ENCODE data around the gene RAPGEF3.

RAPGEF3 gene

GRCh38 chr12:47758834-47759690 is at the start of gene RAPGEF3:
RAPGEF3 (minus strand) TSS chr12:47758880; CDS start chr12:47758556, 324 bp downstream.
- DNase-seq = peak; percentile 44

GRCh38 chr12:47808050-47808449 is 49.4 kb upstream of the RAPGEF3 start:
- peak; percentile 62 for DNase-seq

- no peak for DNase-seq
Measured at GRCh38 chr12:47807338-47807737, 48.7 kb upstream of the RAPGEF3 start.

GRCh38 chr12:47805417-47805816 is 46.7 kb upstream of the RAPGEF3 start:
- DNase-seq = no peak

GRCh38 chr12:47804171-47804570 is 45.5 kb upstream of the RAPGEF3 start:
- DNase-seq = no peak

GRCh38 chr12:47803191-47803875 is 44.7 kb upstream of the RAPGEF3 start:
- no peak for DNase-seq

GRCh38 chr12:47802312-47802711 is 43.6 kb upstream of the RAPGEF3 start:
- no peak for DNase-seq

GRCh38 chr12:47801904-47802246 is 43.2 kb upstream of the RAPGEF3 start:
- no peak for DNase-seq

GRCh38 chr12:47801170-47801903 is 42.7 kb upstream of the RAPGEF3 start:
- DNase-seq = no peak

GRCh38 chr12:47800582-47800981 is 41.9 kb upstream of the RAPGEF3 start:
- no peak for DNase-seq

- no peak for DNase-seq
Measured at GRCh38 chr12:47799357-47799955, 40.8 kb upstream of the RAPGEF3 start.

- DNase-seq = no peak
Measured at GRCh38 chr12:47798382-47798948, 39.8 kb upstream of the RAPGEF3 start.

GRCh38 chr12:47797441-47797840 is 38.8 kb upstream of the RAPGEF3 start:
- no peak for DNase-seq

GRCh38 chr12:47795814-47796411 is 37.2 kb upstream of the RAPGEF3 start:
- DNase-seq = no peak

- no peak for DNase-seq
Measured at GRCh38 chr12:47795121-47795813, 36.6 kb upstream of the RAPGEF3 start.

- no peak for DNase-seq
Measured at GRCh38 chr12:47794679-47795078, 36.0 kb upstream of the RAPGEF3 start.

- no peak for DNase-seq
Measured at GRCh38 chr12:47793015-47793681, 34.5 kb upstream of the RAPGEF3 start.

- no peak for DNase-seq
Measured at GRCh38 chr12:47791874-47792273, 33.2 kb upstream of the RAPGEF3 start.

- no peak for DNase-seq
Measured at GRCh38 chr12:47791351-47791746, 32.7 kb upstream of the RAPGEF3 start.

- DNase-seq = no peak
Measured at GRCh38 chr12:47790676-47791350, 32.1 kb upstream of the RAPGEF3 start.
